ENCODE results near the gene ABCA9.
"Not testable (repeated sequence)": the region's sequence is repeated elsewhere in the genome, so short reads cannot be mapped to it uniquely, and the experiment has no call there.

Gene ABCA9

GRCh38 chr17:68961214-68961882 is 99.4 kb downstream of the ABCA9 start:
- TF ChIP-seq, protein P1, sequence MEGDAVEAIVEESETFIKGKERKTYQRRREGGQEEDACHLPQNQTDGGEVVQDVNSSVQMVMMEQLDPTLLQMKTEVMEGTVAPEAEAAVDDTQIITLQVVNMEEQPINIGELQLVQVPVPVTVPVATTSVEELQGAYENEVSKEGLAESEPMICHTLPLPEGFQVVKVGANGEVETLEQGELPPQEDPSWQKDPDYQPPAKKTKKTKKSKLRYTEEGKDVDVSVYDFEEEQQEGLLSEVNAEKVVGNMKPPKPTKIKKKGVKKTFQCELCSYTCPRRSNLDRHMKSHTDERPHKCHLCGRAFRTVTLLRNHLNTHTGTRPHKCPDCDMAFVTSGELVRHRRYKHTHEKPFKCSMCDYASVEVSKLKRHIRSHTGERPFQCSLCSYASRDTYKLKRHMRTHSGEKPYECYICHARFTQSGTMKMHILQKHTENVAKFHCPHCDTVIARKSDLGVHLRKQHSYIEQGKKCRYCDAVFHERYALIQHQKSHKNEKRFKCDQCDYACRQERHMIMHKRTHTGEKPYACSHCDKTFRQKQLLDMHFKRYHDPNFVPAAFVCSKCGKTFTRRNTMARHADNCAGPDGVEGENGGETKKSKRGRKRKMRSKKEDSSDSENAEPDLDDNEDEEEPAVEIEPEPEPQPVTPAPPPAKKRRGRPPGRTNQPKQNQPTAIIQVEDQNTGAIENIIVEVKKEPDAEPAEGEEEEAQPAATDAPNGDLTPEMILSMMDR (conservative IDR thresholded peaks at IDR 0.05; ENCODE audit: low read length): no peak; the same call in 1 of the 2 replicates
- DNase-seq (ENCODE audit: low read depth): no peak
- H3K4me3 ChIP-seq (ENCODE audit: low read length): no peak overlapping the region

DNA sequence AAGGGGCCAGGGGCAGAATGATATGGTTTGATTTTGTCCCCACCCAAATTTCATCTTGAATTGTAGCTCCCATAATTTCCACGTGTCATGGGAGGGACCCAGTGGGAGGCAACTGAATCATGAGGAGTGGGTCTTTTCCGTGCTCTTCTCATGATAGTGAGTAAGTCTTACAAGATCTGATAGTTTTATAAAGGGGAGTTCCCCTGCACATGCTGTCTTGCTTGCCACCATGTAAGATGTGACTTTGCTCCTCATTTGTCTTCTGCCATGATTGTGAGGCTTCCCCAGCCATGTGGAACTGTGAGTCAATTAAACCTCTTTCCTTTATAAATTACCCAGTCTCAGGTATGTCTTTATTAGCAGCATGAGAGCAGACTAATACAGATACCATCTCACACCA is 101.6 kb downstream of the ABCA9 start:
- DNase-seq (ENCODE audit: low read depth); H3K4me3 ChIP-seq (ENCODE audit: low read length): not testable (repeated sequence)

DNA sequence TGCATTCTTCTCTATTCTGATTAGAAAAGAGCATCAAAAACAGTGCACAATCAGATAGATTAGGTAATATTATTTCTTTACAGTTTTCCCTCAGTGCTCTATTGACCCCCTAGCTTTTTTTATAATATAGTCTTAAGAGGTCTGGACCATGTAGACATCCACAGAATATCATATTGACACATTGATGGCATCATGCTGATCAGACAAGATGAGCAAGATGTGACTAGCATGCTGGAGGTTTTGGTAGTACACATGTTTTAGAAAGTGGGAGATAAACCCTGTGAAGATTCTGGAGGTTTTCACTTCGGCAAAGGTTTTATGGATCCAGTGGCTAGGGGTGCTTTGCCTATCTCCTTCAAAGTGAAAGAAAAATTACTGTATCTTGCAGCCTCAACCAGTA is 102.8 kb downstream of the ABCA9 start:
- no peak for DNase-seq (ENCODE audit: low read depth)
- TF ChIP-seq, protein P1 (conservative IDR thresholded peaks at IDR 0.05; ENCODE audit: low read length): no peak
- H3K4me3 ChIP-seq (ENCODE audit: low read length): no peak overlapping the region

DNA sequence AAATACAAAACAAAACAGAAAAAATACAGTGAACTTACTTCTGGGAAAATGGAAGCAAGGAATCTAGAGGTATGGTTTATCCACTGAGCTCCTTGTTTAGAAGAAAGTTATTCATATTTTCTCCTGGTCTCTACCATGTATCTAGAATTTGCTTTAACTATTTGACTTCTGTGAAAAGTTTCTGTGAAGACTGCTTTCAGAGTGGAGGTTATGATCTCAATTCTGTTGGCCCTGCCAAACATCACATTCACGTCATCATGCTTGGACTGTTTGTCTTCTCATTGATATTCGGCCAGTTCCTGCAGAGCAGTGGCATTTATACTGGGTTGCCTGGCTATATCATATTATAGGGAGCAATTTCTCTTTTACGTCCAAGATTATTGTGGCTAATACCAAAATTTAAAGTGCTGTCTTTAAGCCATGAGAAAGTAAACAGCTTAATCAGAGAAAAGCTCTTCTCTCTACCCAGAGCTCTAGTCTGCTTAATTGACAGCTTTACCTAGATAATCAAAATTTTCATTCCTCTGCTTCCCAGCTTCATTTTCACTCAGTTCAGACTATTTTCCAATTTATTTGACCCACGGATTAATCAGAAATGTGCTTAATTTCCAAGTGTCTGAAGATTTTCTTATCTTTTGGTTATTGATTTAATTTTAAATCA is 105.4 kb downstream of the ABCA9 start, which contains the start of gene ABCA8:
Gene ABCA8 (minus strand): TSS at position 212 of the 661 bp plus-strand sequence. CDS start 13,358 bp downstream, outside the sequence.
- DNase-seq (ENCODE audit: low read depth): peak; percentile 42
- H3K4me3 ChIP-seq (ENCODE audit: low read length): peak within 1 kb of the TSS; percentile 29
- TF ChIP-seq, protein P1 (conservative IDR thresholded peaks at IDR 0.05; ENCODE audit: low read length): no peak

GRCh38 chr17:68954146-68954896 is 106.4 kb downstream of the ABCA9 start:
- H3K4me3 ChIP-seq (ENCODE audit: low read length): peak overlapping the region; percentile 29
- TF ChIP-seq, protein P1 (conservative IDR thresholded peaks at IDR 0.05; ENCODE audit: low read length): no peak
- peak; percentile 38 for DNase-seq (ENCODE audit: low read depth)

GRCh38 chr17:68953340-68953997 is 107.3 kb downstream of the ABCA9 start:
- no peak overlapping the region for H3K4me3 ChIP-seq (ENCODE audit: low read length)
- TF ChIP-seq, protein P1 (conservative IDR thresholded peaks at IDR 0.05; ENCODE audit: low read length): no peak
- no peak for DNase-seq (ENCODE audit: low read depth)

DNA sequence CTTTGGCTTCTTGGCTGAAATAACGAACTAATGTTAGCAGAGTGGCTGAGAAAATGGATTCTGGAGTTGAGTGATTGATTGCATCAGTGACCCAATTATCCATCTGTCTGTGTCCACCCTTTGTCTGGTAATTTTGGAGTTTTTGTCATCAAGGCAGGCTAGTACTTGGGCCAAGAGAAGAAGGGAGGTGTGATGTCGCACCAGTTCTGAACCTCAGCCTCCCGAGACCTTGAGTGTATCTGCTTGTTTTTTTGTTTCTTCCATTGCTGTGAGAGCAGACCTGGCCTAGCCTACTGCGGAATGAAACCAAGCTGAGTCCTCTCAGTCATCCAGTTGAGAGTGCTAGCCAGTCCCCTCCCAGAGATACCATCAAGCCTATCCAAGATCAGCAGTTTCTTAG is 110.0 kb downstream of the ABCA9 start:
- no peak overlapping the region for H3K4me3 ChIP-seq (ENCODE audit: low read length)
- TF ChIP-seq, protein P1 (conservative IDR thresholded peaks at IDR 0.05; ENCODE audit: low read length): no peak
- DNase-seq (ENCODE audit: low read depth): no peak

DNA sequence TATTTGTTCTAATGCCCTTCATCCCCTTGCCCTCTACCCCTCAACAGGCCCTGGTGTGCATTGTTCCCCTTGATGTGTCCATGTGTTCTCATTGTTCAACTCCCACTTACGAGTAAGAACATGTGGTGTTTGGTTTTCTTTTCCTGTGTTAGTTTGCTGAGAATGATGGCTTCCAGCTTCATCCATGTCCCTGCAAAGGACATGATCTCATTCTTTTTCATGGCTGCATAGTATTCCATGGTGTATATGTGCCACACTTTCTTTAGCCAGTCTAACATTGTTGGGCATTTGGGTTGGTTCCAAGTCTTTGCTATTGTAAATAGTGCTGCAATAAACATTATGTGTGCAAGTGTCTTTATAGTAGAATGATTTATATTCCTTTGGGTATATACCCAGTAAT is 112.9 kb downstream of the ABCA9 start:
- H3K4me3 ChIP-seq (ENCODE audit: low read length); DNase-seq (ENCODE audit: low read depth): not testable (repeated sequence)

Data from AG10803 (cell line).